ENCODE data around the gene PTPRR.

Gene PTPRR

DNA sequence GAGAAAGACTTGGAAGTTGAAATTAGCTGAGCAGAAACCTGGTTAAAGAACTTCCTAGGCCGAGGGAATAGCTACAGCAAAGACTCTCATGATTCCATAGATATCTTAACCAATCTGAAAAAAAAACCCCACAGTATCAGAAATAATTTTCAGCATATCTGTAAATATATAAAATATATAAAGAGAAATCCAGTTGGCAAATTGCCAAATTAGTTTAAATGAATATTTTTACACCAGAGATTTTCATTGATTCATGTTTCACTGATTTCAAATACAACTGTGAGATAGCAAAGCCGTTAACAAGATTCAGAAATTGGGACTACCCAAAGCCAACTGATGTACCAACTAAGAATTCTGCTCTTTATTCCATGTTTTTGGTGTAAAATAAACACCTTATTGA is 6.8 kb upstream of the PTPRR start:
- TF ChIP-seq EGR1 (IDR thresholded peaks at IDR 0.05) (no peak), NFIC (IDR thresholded peaks at IDR 0.05) (peak; percentile 28; the same call in 1 of the 2 replicates)

DNA sequence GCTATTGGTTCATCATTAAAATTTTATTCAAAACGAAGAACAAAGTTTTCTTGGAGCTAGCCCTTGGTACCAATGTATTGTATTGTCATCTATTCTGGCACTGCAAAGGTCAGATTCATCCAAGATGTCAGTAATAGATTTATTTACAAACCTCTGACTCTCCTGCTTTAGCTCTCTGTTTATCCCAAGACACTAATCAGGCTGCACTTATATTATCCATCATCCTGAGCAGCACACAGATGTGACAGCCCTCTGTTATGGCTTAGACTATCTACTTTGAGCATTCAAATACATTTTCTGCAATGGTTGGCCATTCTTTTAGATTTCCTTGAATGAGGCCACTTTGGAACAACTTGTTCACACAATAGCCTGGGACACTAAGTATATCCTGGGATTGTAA is 5.0 kb upstream of the PTPRR start:
- TF ChIP-seq NFIC (IDR thresholded peaks at IDR 0.05) (no peak), TEAD4 (IDR thresholded peaks at IDR 0.05) (no peak), TCF12 (IDR thresholded peaks at IDR 0.05; ENCODE audit: low read depth) (no peak), TAF1 (IDR thresholded peaks at IDR 0.05; ENCODE audit: low read depth) (no peak), CREB1 (IDR thresholded peaks at IDR 0.05; ENCODE audit: low read depth) (no peak)

DNA sequence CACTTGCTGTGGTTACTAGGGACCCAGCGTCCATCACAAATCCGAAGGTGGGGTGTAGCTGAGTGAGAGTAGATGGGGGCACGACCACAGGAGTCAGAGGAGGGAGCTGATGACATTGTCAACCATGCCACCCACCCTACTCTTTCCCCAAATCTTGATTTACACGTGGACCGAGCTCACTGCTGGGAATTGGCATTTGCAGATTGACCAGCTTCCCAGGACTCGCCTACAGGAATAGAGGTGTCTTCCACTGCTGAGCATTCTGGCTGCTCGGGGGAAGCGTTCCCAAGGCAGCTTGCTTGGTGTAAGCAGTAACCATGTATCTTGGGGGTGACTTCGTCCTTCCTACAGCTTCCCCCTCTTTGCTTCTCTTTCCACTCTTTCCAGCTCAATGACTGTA is 353 bp upstream of the PTPRR start:
- no peak for TF ChIP-seq CEBPB (IDR thresholded peaks at IDR 0.05)

GRCh38 chr12:70919597-70920035 is 922 bp downstream of the PTPRR start:
- TF ChIP-seq REST (IDR thresholded peaks at IDR 0.05; ENCODE audit: low read depth) (peak; percentile 91), YY1 (IDR thresholded peaks at IDR 0.05; ENCODE audit: low read depth) (no peak), NFIC (IDR thresholded peaks at IDR 0.05) (no peak)

- TF ChIP-seq EP300 (IDR thresholded peaks at IDR 0.05; ENCODE audit: borderline replicate concordance) (no peak), CEBPB (IDR thresholded peaks at IDR 0.05) (no peak), TAF1 (IDR thresholded peaks at IDR 0.05; ENCODE audit: low read depth) (no peak), ZBTB7A (IDR thresholded peaks at IDR 0.05; ENCODE audit: low read depth) (no peak), MAX (IDR thresholded peaks at IDR 0.05) (no peak), NFIC (IDR thresholded peaks at IDR 0.05) (no peak), CREB1 (IDR thresholded peaks at IDR 0.05; ENCODE audit: low read depth) (no peak), FOXM1 (IDR thresholded peaks at IDR 0.05; ENCODE audit: borderline replicate concordance, low read depth) (no peak), REST (IDR thresholded peaks at IDR 0.05; ENCODE audit: low read depth) (no peak), EGR1 (IDR thresholded peaks at IDR 0.05) (no peak), TEAD4 (IDR thresholded peaks at IDR 0.05) (no peak), RAD21 (IDR thresholded peaks at IDR 0.05; ENCODE audit: low read depth) (no peak), YY1 (IDR thresholded peaks at IDR 0.05; ENCODE audit: low read depth) (no peak), TCF12 (IDR thresholded peaks at IDR 0.05; ENCODE audit: low read depth) (no peak)
- TF ChIP-seq, protein P1, sequence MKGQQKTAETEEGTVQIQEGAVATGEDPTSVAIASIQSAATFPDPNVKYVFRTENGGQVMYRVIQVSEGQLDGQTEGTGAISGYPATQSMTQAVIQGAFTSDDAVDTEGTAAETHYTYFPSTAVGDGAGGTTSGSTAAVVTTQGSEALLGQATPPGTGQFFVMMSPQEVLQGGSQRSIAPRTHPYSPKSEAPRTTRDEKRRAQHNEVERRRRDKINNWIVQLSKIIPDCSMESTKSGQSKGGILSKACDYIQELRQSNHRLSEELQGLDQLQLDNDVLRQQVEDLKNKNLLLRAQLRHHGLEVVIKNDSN (IDR thresholded peaks at IDR 0.05), result no peak
Observed at GRCh38 chr12:70919176-70919575, 1.4 kb downstream of the PTPRR start.

- TF ChIP-seq ZBTB7A (IDR thresholded peaks at IDR 0.05; ENCODE audit: low read depth) (no peak), REST (IDR thresholded peaks at IDR 0.05; ENCODE audit: low read depth) (no peak), TAF1 (IDR thresholded peaks at IDR 0.05; ENCODE audit: low read depth) (no peak), TEAD4 (IDR thresholded peaks at IDR 0.05) (no peak), MAX (IDR thresholded peaks at IDR 0.05) (no peak), NFIC (IDR thresholded peaks at IDR 0.05) (no peak), CEBPB (IDR thresholded peaks at IDR 0.05) (no peak), EP300 (IDR thresholded peaks at IDR 0.05; ENCODE audit: borderline replicate concordance) (no peak), RAD21 (IDR thresholded peaks at IDR 0.05; ENCODE audit: low read depth) (no peak), TCF12 (IDR thresholded peaks at IDR 0.05; ENCODE audit: low read depth) (no peak), FOXM1 (IDR thresholded peaks at IDR 0.05; ENCODE audit: borderline replicate concordance, low read depth) (no peak), CREB1 (IDR thresholded peaks at IDR 0.05; ENCODE audit: low read depth) (no peak), EGR1 (IDR thresholded peaks at IDR 0.05) (no peak), YY1 (IDR thresholded peaks at IDR 0.05; ENCODE audit: low read depth) (no peak)
- TF ChIP-seq, protein P1 (IDR thresholded peaks at IDR 0.05), result no peak
Observed at GRCh38 chr12:70918321-70918720, 2.2 kb downstream of the PTPRR start.

Data from Ishikawa (cell line).